HCEC 1CT (cell line): Measurements from ENCODE around the gene SLC8B1.

Source experiments
- DNase-seq: peaks from one replicate; pipeline ENCODE4 v3.0.0-alpha.2; 2017

Gene SLC8B1

GRCh38 chr12:113292091-113292490 lies 42.8 kb downstream of the SLC8B1 start:
- peak; percentile 65 for DNase-seq

GRCh38 chr12:113291586-113291985 lies 43.3 kb downstream of the SLC8B1 start:
- no peak for DNase-seq

- DNase-seq: no peak
These were observed 44.4 kb downstream of the SLC8B1 start for GRCh38 chr12:113290506-113290905.

GRCh38 chr12:113289361-113289760 lies 45.5 kb downstream of the SLC8B1 start:
- no peak for DNase-seq

- no peak for DNase-seq
These were observed 47.0 kb downstream of the SLC8B1 start for GRCh38 chr12:113287899-113288282.

- no peak for DNase-seq
These were observed 47.6 kb downstream of the SLC8B1 start for GRCh38 chr12:113287146-113287898.

- DNase-seq: no peak
These were observed 48.2 kb downstream of the SLC8B1 start for GRCh38 chr12:113286712-113287111.

- DNase-seq: no peak
These were observed 49.0 kb downstream of the SLC8B1 start for GRCh38 chr12:113285679-113286610.

GRCh38 chr12:113284751-113285150 lies 50.2 kb downstream of the SLC8B1 start:
- DNase-seq: no peak

GRCh38 chr12:113278633-113279032 lies 56.3 kb downstream of the SLC8B1 start:
- DNase-seq: no peak

- DNase-seq: no peak
These were observed 56.8 kb downstream of the SLC8B1 start for GRCh38 chr12:113278141-113278540.

- DNase-seq: no peak
These were observed 57.4 kb downstream of the SLC8B1 start for GRCh38 chr12:113277511-113277910.

GRCh38 chr12:113276946-113277500 lies 57.9 kb downstream of the SLC8B1 start:
- DNase-seq: no peak

- DNase-seq: no peak
These were observed 58.6 kb downstream of the SLC8B1 start for GRCh38 chr12:113276306-113276705.

GRCh38 chr12:113274848-113275247 lies 60.1 kb downstream of the SLC8B1 start:
- DNase-seq: no peak

GRCh38 chr12:113273053-113273725 lies 61.7 kb downstream of the SLC8B1 start:
- DNase-seq: no peak

GRCh38 chr12:113271853-113272561 lies 62.9 kb downstream of the SLC8B1 start:
- peak; percentile 83 for DNase-seq

GRCh38 chr12:113271466-113271852 lies 63.5 kb downstream of the SLC8B1 start:
- DNase-seq: no peak

- DNase-seq: no peak
These were observed 64.2 kb downstream of the SLC8B1 start for GRCh38 chr12:113270709-113271009.

- no peak for DNase-seq
These were observed 65.5 kb downstream of the SLC8B1 start for GRCh38 chr12:113269257-113269943.

GRCh38 chr12:113268621-113269020 lies 66.3 kb downstream of the SLC8B1 start:
- no peak for DNase-seq

- DNase-seq: no peak
These were observed 66.8 kb downstream of the SLC8B1 start for GRCh38 chr12:113268136-113268535.
